K562 (cell line): ENCODE results near the gene PDLIM7. TPM values are rescaled to one million over a fixed set of nuclear protein-coding genes. Genes with fewer than 3 reads are reported as not detected.

Experiments used
- ELF1 ChIP-seq: fragments of 200-800 bp; sonication (Bioruptor generic); IDR thresholded peaks from 2 replicates; pipeline ENCODE4 v1.6.1; 2016; ENCODE audit warnings: missing genetic modification characterization, missing compliant biosample characterization
- GABPB1 ChIP-seq: sonication (generic); formaldehyde crosslinking; IDR thresholded peaks from 2 replicates; pipeline ENCODE4 v1.8.0; 2022; ENCODE audit warnings: mild to moderate bottlenecking, missing genetic modification reagents
- KHSRP ChIP-seq: fragments of 450-650 bp; IDR thresholded peaks from 2 replicates; pipeline ENCODE4 v1.6.1; 2017
- PHF21A ChIP-seq: fragments of 450-650 bp; IDR thresholded peaks from 2 replicates; pipeline ENCODE4 v1.6.1; 2017; ENCODE audit warnings: low read depth, borderline replicate concordance
- RHOXF2B ChIP-seq: fragments of 250-450 bp; sonication (Bioruptor Pico); conservative IDR thresholded peaks from 2 replicates; pipeline ENCODE4 v1.5.1; 2021
- SREBF2 ChIP-seq: sonication (generic); formaldehyde crosslinking; IDR thresholded peaks from 2 replicates; pipeline ENCODE4 v1.4.0; 2020; ENCODE audit warnings: mild to moderate bottlenecking, missing genetic modification reagents
- SRSF9 ChIP-seq: fragments of 200-400 bp; formaldehyde crosslinking; IDR thresholded peaks from 2 replicates; pipeline ENCODE4 v1.6.1; 2017; ENCODE audit warnings: low read depth, low read length, borderline replicate concordance
- TAF7 ChIP-seq: fragments of 450-650 bp; IDR thresholded peaks from 2 replicates; pipeline ENCODE4 v1.6.1; 2016; ENCODE audit warnings: missing genetic modification characterization, missing compliant biosample characterization
- ZNF583 ChIP-seq: fragments of 250-450 bp; sonication (Bioruptor Pico); IDR thresholded peaks from 2 replicates; pipeline ENCODE4 v1.4.0; 2020
- polyA plus RNA-seq, 8 experiments: library from polyadenylated mRNA; depleted of rRNA in 4 of 8; stranded (reverse) in 5 of 8; unstranded in 3 of 8; fragments of >200 nt; fragmentation: Nextera tagmentation in 2 of 8; fragmentation: Illumina TruSeq in 1 of 8; extraction: Ambion mirVana in 2 of 8; extraction: Trizol in 1 of 8; gene quantifications; 2 replicates each; pipeline versions ENCODE4 v1.2.1 to v1.2.3, GENCODE V29; 2011 to 2014; ENCODE audit warnings: inconsistent platforms in 1 of 8, missing spikeins in 1 of 8
- total RNA-seq, 7 experiments: library from RNA; depleted of rRNA in 6 of 7; stranded (reverse); fragments of >200 nt in 6 of 7; fragmentation: Illumina TruSeq in 2 of 7; extraction: Trizol in 2 of 7; gene quantifications; 2 replicates each; pipeline versions ENCODE4 v1.2.1 to v1.2.3, GENCODE V29; 2011 to 2021; ENCODE audit warnings: low replicate concordance in 1 of 7
- TF ChIP-seq, protein P1 (sequence below): IDR thresholded peaks from 3 replicates; pipeline ENCODE4 v1.6.1; 2011; ENCODE audit warnings: borderline replicate concordance, mild to moderate bottlenecking, moderate library complexity; ENCODE audit not compliant: insufficient read length; ENCODE audit errors: extremely low read depth
- TF ChIP-seq, protein P2 (sequence below), 2 experiments: fragments of 250-450 bp in 1 of 2; fragments of 450-650 bp in 1 of 2; sonication (Bioruptor Pico) in 1 of 2; IDR thresholded peaks; 2 replicates each; pipeline versions ENCODE4 v1.6.1 to v1.8.0; 2016 to 2021; ENCODE audit warnings: mild to moderate bottlenecking in 2 of 2, moderate library complexity in 2 of 2, missing compliant biosample characterization in 1 of 2, missing genetic modification characterization in 1 of 2
- TF ChIP-seq, protein P3 (sequence below), 2 experiments: fragments of 200-800 bp in 1 of 2; sonication (Bioruptor generic) in 1 of 2; sonication (generic) in 1 of 2; formaldehyde crosslinking in 1 of 2; IDR thresholded peaks in 1 of 2; conservative IDR thresholded peaks in 1 of 2; 2 replicates each; pipeline versions ENCODE4 v1.5.0 to v1.6.1; 2016 to 2020; ENCODE audit warnings: missing compliant biosample characterization in 1 of 2, missing genetic modification characterization in 1 of 2, missing genetic modification reagents in 1 of 2

PDLIM7 gene
- total and polyA plus RNA-seq, 9 of the 15 experiments (the other 6 are each of a cell fraction or from before 2014, with no cell fraction given) = 2.1 to 124 (median 32.6) TPM

DNA sequence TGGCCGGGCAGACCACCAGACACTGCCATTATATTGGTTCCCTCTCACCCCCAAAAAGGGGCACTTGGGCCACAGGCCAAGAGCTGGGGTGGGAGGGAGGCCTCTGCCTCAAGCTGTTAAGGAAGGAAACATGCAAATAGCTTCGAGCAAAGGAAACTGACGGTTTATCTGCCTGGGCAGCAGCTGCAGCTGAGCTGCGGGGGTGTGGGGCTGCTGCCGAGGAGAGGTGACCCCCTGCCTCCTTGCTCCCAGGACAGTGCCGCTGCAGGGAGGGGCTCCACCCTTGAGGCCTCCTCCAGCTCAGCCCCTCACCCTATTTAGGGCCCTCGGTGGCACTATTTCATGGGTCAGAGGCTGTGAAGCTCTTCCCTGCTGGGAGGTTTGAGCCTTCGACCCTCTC is 11.4 kb upstream of the PDLIM7 start (continued):
- TF ChIP-seq SRSF9 (no peak), SREBF2 (CRISPR knock-in tag) (no peak), RHOXF2B (CRISPR knock-in tag) (no peak), TAF7 (tag) (no peak), GABPB1 (CRISPR knock-in tag) (no peak), ELF1 (tag) (no peak), KHSRP (no peak), PHF21A (no peak), ZNF583 (CRISPR knock-in tag) (no peak)
- TF ChIP-seq, protein P1, sequence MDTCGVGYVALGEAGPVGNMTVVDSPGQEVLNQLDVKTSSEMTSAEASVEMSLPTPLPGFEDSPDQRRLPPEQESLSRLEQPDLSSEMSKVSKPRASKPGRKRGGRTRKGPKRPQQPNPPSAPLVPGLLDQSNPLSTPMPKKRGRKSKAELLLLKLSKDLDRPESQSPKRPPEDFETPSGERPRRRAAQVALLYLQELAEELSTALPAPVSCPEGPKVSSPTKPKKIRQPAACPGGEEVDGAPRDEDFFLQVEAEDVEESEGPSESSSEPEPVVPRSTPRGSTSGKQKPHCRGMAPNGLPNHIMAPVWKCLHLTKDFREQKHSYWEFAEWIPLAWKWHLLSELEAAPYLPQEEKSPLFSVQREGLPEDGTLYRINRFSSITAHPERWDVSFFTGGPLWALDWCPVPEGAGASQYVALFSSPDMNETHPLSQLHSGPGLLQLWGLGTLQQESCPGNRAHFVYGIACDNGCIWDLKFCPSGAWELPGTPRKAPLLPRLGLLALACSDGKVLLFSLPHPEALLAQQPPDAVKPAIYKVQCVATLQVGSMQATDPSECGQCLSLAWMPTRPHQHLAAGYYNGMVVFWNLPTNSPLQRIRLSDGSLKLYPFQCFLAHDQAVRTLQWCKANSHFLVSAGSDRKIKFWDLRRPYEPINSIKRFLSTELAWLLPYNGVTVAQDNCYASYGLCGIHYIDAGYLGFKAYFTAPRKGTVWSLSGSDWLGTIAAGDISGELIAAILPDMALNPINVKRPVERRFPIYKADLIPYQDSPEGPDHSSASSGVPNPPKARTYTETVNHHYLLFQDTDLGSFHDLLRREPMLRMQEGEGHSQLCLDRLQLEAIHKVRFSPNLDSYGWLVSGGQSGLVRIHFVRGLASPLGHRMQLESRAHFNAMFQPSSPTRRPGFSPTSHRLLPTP = no peak
- TF ChIP-seq, protein P2, sequence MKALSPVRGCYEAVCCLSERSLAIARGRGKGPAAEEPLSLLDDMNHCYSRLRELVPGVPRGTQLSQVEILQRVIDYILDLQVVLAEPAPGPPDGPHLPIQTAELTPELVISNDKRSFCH (CRISPR knock-in tag; IDR thresholded peaks at IDR 0.05) = no peak
- TF ChIP-seq, protein P2 (tag; IDR thresholded peaks at IDR 0.05) = no peak
- TF ChIP-seq, protein P3, sequence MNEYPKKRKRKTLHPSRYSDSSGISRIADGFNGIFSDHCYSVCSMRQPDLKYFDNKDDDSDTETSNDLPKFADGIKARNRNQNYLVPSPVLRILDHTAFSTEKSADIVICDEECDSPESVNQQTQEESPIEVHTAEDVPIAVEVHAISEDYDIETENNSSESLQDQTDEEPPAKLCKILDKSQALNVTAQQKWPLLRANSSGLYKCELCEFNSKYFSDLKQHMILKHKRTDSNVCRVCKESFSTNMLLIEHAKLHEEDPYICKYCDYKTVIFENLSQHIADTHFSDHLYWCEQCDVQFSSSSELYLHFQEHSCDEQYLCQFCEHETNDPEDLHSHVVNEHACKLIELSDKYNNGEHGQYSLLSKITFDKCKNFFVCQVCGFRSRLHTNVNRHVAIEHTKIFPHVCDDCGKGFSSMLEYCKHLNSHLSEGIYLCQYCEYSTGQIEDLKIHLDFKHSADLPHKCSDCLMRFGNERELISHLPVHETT (CRISPR knock-in tag; conservative IDR thresholded peaks at IDR 0.05 in 1 of 2, IDR thresholded peaks at IDR 0.05 in 1 of 2) = no peak
